Measurements from ENCODE around the gene FBXO24.
A peak's percentile ranks its signal among the peaks of the same experiment; 100 is the strongest.

DNA sequence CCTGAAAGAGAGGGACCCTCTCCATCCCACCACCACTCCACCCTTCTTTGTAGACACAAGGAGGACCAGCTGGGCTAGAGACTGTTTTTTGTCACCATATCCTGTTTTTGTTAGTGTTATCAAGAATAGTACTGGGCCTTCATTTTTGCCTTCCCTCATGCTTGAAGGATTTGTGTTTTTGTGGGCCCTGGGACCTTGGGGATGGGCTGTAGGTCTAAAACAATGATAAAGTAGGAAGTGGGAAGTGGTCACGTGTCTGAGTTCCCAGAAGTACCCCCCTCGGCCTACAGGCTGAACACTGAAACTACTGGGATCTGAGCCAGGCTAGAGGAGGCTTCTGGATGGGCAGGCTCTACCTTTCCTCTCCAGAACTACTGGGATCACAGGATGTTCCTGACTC is 38.3 kb upstream of the FBXO24 start:
- TF ChIP-seq, protein P1, sequence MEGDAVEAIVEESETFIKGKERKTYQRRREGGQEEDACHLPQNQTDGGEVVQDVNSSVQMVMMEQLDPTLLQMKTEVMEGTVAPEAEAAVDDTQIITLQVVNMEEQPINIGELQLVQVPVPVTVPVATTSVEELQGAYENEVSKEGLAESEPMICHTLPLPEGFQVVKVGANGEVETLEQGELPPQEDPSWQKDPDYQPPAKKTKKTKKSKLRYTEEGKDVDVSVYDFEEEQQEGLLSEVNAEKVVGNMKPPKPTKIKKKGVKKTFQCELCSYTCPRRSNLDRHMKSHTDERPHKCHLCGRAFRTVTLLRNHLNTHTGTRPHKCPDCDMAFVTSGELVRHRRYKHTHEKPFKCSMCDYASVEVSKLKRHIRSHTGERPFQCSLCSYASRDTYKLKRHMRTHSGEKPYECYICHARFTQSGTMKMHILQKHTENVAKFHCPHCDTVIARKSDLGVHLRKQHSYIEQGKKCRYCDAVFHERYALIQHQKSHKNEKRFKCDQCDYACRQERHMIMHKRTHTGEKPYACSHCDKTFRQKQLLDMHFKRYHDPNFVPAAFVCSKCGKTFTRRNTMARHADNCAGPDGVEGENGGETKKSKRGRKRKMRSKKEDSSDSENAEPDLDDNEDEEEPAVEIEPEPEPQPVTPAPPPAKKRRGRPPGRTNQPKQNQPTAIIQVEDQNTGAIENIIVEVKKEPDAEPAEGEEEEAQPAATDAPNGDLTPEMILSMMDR (conservative IDR thresholded peaks at IDR 0.05 in 1 of 2, IDR thresholded peaks at IDR 0.05 in 1 of 2; ENCODE audit: low read depth in 1 of 2, low read length in 2 of 2) = peak in 1 of 2 donors; percentile 2
- no peak for TF ChIP-seq EZH2 (IDR thresholded peaks at IDR 0.05; ENCODE audit: low read length, missing control alignments)
